NB4 (cell line): ENCODE measurements around the gene DAB2IP.

Source experiments
- POLR2A ChIP-seq: IDR thresholded peaks from 2 replicates; pipeline ENCODE4 v1.6.1; 2011; ENCODE audit warnings: mild to moderate bottlenecking; ENCODE audit not compliant: insufficient read length; ENCODE audit errors: extremely low read depth
- TF ChIP-seq, protein P1 (sequence below): IDR thresholded peaks from one replicate; pipeline ENCODE4 v1.5.1; 2012; ENCODE audit warnings: low read depth, low read length
- TF ChIP-seq, protein P2 (sequence below): IDR thresholded peaks from 2 replicates; pipeline ENCODE4 v1.6.1; 2011; ENCODE audit warnings: low read depth, low read length

DNA sequence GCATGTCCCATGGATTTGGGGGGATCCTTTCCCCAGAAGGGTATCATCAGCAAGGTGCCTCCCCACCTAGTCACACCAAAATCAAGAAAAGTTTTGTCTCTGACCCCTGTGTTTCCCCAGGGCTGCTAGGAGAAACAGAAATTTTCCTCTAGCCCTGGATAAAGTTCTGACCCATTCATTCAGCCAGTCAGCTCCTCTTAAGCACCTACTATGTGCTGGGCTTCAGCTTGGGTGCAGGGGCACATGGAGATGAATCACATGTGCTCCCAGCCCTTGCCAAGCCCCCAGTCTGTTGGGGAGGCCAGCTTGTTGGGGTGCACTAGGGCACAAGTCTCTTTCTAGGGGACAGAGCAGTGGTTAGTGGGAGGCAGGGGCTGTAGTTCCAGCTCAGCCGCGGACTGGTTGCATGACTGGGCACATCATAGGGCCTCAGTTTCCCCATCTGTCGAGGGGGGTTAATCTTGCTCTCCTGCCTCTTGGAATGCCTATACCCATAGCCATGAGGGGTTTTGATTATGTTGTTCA is 3.9 kb downstream of the DAB2IP start:
- TF ChIP-seq, protein P1, sequence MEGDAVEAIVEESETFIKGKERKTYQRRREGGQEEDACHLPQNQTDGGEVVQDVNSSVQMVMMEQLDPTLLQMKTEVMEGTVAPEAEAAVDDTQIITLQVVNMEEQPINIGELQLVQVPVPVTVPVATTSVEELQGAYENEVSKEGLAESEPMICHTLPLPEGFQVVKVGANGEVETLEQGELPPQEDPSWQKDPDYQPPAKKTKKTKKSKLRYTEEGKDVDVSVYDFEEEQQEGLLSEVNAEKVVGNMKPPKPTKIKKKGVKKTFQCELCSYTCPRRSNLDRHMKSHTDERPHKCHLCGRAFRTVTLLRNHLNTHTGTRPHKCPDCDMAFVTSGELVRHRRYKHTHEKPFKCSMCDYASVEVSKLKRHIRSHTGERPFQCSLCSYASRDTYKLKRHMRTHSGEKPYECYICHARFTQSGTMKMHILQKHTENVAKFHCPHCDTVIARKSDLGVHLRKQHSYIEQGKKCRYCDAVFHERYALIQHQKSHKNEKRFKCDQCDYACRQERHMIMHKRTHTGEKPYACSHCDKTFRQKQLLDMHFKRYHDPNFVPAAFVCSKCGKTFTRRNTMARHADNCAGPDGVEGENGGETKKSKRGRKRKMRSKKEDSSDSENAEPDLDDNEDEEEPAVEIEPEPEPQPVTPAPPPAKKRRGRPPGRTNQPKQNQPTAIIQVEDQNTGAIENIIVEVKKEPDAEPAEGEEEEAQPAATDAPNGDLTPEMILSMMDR = no peak
- no peak for TF ChIP-seq POLR2A
- TF ChIP-seq, protein P2, sequence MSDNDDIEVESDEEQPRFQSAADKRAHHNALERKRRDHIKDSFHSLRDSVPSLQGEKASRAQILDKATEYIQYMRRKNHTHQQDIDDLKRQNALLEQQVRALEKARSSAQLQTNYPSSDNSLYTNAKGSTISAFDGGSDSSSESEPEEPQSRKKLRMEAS = no peak
